Astrocyte (in vitro differentiated cells and primary cell): Measurements from ENCODE around the gene ATP1A2.

Experiments used
- CTCF ChIP-seq: IDR thresholded peaks from 2 replicates; pipeline ENCODE4 v1.5.1; 2011; ENCODE audit warnings: low read depth, mild to moderate bottlenecking, inconsistent platforms, low read length, moderate library complexity; ENCODE audit not compliant: insufficient read depth
- EZH2 ChIP-seq: IDR thresholded peaks from 2 replicates; pipeline ENCODE4 v1.6.1; 2012; ENCODE audit warnings: mild to moderate bottlenecking, low read length, inconsistent platforms; ENCODE audit not compliant: insufficient read depth

DNA sequence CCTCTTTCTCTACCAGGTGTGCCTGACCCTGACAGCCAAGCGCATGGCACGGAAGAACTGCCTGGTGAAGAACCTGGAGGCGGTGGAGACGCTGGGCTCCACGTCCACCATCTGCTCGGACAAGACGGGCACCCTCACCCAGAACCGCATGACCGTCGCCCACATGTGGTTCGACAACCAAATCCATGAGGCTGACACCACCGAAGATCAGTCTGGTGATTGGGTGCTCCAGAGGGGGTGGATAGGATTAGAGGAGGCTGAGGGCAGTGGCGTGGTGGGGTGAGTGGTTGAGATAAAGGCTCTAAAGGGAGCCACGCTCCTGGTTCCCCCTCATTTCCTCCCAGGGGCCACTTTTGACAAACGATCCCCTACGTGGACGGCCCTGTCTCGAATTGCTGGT lies 13.1 kb downstream of the ATP1A2 start:
- TF ChIP-seq CTCF, result no peak
- no peak for TF ChIP-seq EZH2
